Midbrain (tissue), 1 donor: Measurements from ENCODE around the gene TDRD10.
A peak's percentile ranks its signal among the peaks of the same experiment; 100 is the strongest.
"Not testable (repeated sequence)": the region's sequence is repeated elsewhere in the genome, so short reads cannot be mapped to it uniquely, and the experiment has no call there.

ENCODE experiments used
- DNase-seq: peaks from one replicate; lab custom pipeline; 2025; lab: John Stamatoyannopoulos, UW

Gene TDRD10

DNA sequence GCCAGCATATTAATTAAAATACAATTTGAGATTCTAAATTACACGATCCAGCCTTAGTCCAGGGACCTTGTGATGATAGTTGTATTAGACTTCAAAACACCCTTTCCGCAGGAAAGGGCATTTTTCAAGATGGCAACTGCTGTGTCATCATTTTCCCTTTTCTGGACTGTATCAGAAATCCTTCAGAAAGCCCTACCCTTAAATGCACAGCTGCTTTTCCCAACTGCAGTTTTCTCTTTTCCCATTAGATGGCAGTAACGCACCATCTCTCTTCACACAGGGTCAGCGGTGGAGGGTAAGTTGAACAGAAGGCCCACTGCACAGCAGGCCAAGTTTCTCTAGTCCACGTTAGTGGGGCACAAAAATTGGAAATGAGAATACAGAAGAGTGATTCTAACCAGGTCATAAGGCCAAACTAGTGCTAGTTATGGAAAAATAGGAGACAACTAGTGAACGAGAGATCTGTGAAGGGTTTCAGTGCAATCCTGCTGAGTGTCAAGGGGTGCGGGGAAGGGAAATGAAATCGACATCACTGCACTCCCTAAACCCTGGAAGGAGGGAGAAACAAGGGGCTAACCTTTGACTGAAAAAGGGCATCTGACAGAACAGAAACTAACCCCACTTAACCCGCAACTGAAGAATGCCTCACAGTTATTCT, 22.1 kb upstream of the TDRD10 start:
- peak; percentile 94 for DNase-seq

DNA sequence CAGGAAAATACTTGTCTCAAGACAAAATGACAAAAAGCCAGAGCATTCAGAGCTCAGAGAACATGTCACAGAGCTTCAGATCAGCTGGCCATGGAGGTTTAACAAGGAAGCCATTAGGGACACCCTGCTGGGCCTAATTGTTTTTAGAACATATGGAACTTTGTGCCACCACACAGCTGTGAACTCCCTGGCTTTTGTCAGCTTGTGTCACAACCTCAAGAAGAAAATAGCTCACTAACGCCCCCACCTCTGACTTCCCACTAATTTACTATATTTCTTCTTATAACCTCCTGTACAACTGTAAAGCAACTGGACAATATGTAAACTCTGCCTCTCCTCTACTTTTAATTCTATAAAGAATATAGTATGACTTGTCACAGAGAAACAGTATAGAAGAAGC, 21.0 kb upstream of the TDRD10 start:
- DNase-seq, result no peak

GRCh38 chr1:154483941-154484803, 17.8 kb upstream of the TDRD10 start:
- no peak for DNase-seq

DNA sequence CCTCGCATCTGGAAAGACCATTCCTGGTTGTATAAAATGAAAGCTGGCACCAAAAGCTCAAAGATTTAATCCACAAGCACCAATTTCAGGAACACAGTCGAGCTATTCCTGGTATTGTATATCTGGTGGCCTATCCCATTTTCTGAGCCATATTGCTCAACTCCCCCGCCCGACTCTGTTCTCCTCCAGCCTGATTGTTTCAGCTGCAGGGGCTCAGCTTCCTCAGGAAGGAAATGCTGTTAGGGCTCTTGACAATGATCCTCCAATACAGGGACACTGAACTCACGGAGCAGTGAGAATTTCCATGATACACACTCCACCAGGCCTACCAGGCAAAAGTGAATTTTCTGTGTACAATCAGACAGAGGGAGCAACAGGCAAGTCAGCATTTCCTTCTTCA, 16.9 kb upstream of the TDRD10 start:
- DNase-seq, result no peak

DNA sequence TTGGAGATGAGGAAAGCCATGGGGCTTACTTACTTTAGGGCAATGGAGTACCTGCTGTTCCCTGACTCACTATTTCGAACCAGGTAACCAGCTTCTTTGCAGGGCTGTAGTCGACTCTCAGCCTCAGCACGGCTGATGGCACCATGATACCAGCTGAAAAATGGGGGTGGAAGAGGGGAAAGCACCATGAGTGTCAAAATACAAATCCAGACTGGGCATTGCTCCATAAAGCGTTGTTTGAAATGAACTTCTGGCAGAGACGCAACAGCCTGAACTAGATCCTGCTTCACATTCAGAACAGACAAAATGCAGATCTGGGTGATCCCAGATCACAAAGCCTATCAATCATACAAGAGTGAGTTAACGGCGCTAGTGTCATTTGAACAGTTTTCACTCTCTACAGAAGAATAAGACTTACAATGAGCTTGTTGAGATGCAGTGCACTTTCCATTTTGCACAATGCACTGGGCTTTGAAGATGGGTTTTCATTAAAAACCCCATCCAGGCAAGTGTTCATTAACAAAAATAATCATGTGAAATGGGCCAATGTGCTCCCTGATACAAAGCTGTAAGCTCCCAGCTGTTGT, 16.0 kb upstream of the TDRD10 start:
- DNase-seq, result no peak

GRCh38 chr1:154486756-154487155, 15.3 kb upstream of the TDRD10 start:
- DNase-seq, result not testable (repeated sequence)

DNA sequence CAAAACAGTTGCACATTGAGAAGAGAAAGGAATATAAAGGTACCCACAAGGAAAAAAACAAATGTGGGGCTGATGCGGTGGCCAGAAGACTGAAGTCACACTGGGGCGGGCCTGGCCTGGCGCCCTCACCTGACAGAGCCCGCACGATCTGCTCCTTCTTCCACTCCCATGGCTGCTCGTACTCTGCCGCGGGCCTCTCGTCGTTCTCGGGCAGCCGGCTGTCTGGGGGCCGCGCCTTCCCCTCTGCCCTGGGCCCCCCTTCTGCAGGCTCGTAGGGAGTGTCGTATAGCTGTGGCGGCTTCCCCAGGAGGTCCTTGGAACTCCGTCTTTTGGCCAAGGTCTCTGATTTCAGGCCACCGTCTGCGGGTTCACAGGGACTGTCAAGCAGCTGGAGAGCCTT, 13.1 kb upstream of the TDRD10 start:
- no peak for DNase-seq

DNA sequence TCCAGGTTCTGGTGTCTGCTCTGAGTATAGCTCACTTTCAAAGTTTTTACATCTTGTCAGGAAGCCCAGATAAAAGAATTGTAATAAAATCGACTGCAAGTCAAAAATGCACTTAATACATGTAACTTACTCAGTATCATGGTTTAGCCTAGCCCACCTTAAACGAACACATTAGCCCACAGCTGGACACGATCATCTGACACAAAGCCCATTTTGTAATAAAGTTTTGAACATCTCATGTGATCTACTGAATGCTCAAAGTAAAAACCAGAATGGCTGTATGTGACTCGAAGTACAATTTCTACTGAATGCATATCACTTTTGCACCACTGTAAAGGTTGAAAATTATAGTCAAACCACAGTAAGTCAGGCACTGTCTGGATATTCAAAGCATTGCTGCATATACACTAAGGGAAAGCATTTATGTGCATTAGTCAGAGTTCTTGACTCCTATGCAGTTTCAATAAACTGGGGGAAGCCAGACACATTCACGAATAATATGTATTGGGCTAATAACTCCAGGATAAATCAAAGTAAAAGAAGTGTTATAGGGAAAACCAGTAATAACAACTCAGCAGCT, 12.2 kb upstream of the TDRD10 start:
- DNase-seq, result no peak

- no peak for DNase-seq
Observed at GRCh38 chr1:154490317-154490716, 11.7 kb upstream of the TDRD10 start.

- no peak for DNase-seq
Observed at GRCh38 chr1:154492115-154492514, 9.9 kb upstream of the TDRD10 start.

DNA sequence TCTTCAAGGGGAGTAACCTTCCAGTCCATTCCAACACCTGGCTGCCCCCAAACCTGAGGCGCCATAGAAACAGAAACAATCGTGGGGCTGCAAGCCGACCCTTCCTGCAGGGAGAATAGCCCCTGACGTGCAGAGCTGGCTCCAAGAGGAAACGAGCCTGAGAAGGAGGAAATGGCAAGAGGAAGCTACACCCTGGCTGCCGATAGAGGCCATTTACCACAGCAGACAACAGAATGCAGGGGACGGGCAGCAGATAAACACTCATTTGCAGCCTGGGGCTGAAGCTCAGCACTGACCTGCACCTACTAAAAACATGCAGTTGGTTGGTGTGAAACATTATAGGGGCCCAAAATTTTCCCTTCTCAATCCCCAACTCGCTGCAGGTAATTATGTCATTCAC, 8.7 kb upstream of the TDRD10 start:
- DNase-seq, result no peak

GRCh38 chr1:154495496-154496273, 6.3 kb upstream of the TDRD10 start:
- no peak for DNase-seq

DNA sequence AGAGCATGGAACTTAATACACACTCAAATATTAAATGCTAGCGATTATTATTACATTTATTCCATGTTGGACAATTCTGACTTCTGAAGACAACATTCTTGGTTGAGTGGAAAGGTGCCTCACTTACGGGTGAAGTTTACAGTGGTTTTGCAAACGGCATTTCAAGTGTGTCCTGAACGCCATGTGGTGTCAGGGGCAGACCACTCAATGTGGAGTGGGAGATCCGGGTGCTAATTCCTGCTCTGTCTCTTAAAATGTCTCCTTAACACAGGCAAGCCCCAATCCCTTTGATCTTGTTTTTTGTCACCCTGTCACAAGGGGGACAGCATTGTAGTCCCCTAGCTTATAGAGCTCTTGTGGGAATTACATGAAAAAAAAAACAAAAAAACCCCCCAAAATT, 5.6 kb upstream of the TDRD10 start:
- no peak for DNase-seq

DNA sequence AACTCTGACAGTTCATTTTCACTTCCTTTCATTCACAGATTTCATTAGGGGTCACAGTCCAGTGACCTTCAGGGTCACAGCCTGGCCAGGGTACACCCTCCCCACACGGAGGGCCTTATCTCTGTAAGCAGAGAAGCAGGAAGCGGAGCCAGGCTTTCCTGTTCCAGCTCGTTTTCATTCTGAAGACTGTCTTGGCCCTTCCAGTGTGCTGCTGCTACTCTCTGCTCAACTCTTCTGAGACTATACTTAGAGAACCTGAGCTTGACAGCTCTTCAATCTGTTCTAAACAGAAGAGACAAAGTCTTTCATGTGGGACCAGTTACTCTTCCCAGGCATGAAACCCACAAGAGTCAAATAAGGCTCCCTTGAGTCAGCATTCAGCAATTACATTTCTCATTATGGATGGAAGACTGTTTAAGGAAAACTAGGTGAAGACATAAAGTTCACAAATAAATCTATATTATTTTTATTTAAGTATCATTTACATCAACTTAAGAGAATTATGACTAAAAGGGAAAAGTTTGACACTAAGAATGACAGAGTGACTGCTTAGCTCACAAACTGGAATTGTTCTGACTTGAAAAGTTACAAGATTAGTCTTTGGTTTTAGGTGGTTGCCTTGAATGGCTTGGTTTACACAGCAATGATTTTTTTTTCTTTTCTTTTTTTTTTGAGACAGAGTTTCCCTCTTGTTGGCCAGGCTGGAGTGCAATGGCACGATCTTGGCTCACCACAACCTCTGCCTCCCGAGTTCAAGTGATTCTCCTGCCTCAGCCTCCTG, 4.8 kb upstream of the TDRD10 start:
- no peak for DNase-seq

GRCh38 chr1:154499446-154499845, 2.6 kb upstream of the TDRD10 start:
- DNase-seq, result no peak

DNA sequence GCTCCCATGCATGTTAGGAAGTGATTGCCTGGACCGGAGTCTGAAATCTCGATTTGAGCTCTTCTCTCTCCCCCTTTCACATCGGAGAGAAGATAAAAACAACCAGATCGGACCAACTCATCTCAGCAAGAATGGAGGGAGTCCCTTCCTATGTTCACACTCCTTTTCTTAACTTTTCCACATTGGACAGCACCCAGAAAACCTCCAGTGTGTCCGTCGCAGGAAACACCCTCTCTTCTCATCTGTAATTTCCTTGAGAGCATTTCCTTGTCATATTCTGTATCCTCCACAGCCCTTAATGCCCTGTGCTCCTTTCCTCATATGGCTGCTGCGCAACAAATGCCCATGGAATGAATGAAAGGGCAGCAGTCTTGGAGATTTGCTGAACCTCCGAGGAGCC, 1.5 kb upstream of the TDRD10 start:
- no peak for DNase-seq

DNA sequence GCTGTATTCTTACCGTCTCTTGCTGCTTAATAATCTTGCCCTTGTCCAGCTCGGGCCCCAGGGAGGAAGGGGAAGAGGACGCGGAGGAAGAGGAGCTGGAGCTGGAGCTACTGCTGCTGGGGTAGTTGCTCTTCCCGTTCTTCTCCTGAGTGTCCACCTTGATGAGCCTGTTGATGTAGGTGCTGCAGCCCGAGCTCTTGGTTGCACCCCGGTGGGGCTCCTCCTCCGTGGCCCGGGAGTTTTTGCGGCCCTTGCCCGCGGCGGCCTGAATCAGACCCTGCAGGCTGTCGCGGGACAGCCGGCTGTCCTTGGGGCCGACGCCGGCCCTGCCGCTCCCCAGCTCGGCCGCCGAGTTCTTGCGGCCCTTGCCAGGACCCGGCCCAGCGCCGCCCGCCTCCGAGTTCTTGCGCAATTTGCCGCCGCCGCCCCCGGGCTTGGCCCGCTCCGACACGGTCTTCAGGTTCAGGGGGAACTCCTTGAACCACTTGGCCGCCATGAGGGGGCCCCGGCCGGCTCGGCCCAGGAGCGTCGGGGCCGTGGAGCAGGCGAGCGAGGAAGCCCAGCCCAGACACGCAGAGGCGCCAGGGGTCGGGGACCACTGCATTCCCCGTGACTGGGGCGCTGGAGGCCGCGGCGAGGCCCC, 475 bp upstream of the TDRD10 start:
- DNase-seq, result no peak

DNA sequence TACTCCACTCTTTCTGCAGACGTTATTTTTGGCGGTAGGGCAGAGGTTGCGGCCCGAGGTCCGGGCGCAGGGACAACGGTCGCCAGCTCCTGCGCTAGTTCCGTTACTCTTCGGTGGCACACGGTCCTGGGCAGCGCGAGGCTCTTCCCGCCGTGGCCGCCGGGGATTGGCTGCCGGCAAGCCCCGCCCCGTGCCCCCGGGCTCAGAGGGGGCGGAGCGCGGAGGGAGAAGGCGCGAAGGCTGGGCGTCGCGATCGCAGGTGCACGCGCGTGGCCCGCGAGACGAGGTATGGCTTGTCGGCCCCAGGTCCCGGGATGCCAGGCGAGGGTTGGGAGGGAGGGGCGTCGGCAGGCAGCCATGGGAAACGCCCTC, 711 bp downstream of the TDRD10 start:
- DNase-seq, result no peak

DNA sequence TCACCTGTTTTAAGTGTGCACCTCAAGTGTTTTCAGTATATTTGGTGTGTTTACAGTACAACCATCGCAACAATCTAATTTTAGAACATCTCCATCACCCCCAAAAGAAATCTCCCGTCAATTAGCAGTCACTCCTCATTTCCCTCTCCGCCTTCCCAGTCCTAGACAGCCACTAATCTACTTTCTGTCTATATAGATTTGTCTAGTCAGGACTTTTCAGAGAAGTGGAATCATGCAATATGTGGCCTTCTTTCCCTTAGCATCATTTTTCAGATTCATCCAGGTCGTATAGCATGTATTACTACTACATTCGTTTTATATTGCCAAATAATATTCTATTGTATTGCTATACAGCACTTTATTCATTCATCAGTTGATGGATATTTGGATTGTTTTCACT, 1.9 kb downstream of the TDRD10 start:
- no peak for DNase-seq

- no peak for DNase-seq
Observed at GRCh38 chr1:154512760-154513159, 10.7 kb downstream of the TDRD10 start.

DNA sequence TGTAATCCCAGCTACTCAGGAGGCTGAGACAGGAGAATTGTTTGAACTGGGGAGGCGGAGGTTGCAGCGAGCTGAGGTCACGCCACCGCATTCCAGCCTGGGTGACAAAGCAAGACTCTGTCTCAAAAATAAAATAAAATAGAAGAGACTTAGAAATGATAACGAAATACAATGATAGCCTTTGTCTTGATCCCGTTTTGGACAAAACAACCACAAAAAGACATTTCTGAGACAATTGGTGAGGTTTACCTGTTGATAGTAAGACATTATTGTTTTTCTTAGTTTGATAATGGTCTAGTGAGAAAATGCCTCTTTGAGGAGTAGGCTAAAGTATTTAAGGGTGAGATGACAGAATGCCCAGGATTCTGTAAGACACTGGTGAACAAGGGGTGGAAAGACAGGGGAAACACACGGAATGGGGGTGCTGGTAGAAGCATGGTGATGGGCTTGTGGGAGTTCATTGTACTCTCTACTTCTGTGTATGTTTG, 12.1 kb downstream of the TDRD10 start:
- DNase-seq, result no peak
